HG02798 (cell line): ENCODE measurements around the gene ISG15.
A peak's percentile ranks its signal among the peaks of the same experiment; 100 is the strongest.

Source experiments
- ATAC-seq: cut with Tn5 transposase; IDR thresholded peaks from one replicate; pipeline ENCODE4 v1.9.1; 2021; ENCODE audit warnings: mild to moderate bottlenecking; ENCODE audit not compliant: unreplicated experiment, poor library complexity

Gene ISG15

GRCh38 chr1:1041873-1042272, 28.6 kb downstream of the ISG15 start:
- ATAC-seq = no peak

GRCh38 chr1:1042835-1043234, 29.5 kb downstream of the ISG15 start:
- ATAC-seq = no peak

- no peak for ATAC-seq
These were observed 30.1 kb downstream of the ISG15 start for GRCh38 chr1:1043411-1043810.

GRCh38 chr1:1043921-1044320, 30.6 kb downstream of the ISG15 start:
- ATAC-seq = no peak

GRCh38 chr1:1044455-1045078, 31.3 kb downstream of the ISG15 start:
- no peak for ATAC-seq

GRCh38 chr1:1045129-1045528, 31.8 kb downstream of the ISG15 start:
- no peak for ATAC-seq

- ATAC-seq = no peak
These were observed 32.9 kb downstream of the ISG15 start for GRCh38 chr1:1046243-1046642.

GRCh38 chr1:1046767-1047166, 33.5 kb downstream of the ISG15 start:
- no peak for ATAC-seq

GRCh38 chr1:1047407-1047806, 34.1 kb downstream of the ISG15 start:
- ATAC-seq = no peak

GRCh38 chr1:1047963-1048362, 34.7 kb downstream of the ISG15 start:
- no peak for ATAC-seq

GRCh38 chr1:1048765-1049164, 35.5 kb downstream of the ISG15 start:
- ATAC-seq = no peak

- no peak for ATAC-seq
These were observed 36.2 kb downstream of the ISG15 start for GRCh38 chr1:1049318-1050165.

GRCh38 chr1:1050577-1051052, 37.3 kb downstream of the ISG15 start:
- peak; percentile 44 for ATAC-seq

- no peak for ATAC-seq
These were observed 38.0 kb downstream of the ISG15 start for GRCh38 chr1:1051127-1051810.

- no peak for ATAC-seq
These were observed 38.9 kb downstream of the ISG15 start for GRCh38 chr1:1052003-1052840.

- ATAC-seq = no peak
These were observed 39.7 kb downstream of the ISG15 start for GRCh38 chr1:1053022-1053421.

GRCh38 chr1:1053682-1054081, 40.4 kb downstream of the ISG15 start:
- no peak for ATAC-seq

- no peak for ATAC-seq
These were observed 40.9 kb downstream of the ISG15 start for GRCh38 chr1:1054099-1054700.

- ATAC-seq = no peak
These were observed 41.7 kb downstream of the ISG15 start for GRCh38 chr1:1054971-1055370.
